PC-3 (cell line): Measurements from ENCODE around the gene PRPSAP2. TPM values are rescaled to one million over a fixed set of nuclear protein-coding genes. Genes with fewer than 3 reads are reported as not detected.

Experiments used
- ATAC-seq: fragments of 200-7000 bp; cut with Tn5 transposase; 2 replicates; pipeline ENCODE4 v1.9.1; 2020; ENCODE audit warnings: mild to moderate bottlenecking, moderate library complexity
- BruUV-seq: library from RNA; stranded (reverse); fragments of 400-500 nt; replicated peaks from 2 replicates; lab custom pipeline; 2021; lab: Mats Ljungman, UMichigan
- CTCF ChIA-PET: fragments of 300-600 bp; sonication (Branson Sonifier 250); formaldehyde crosslinking; loops from one replicate; lab custom pipeline; 2022; ENCODE audit warnings: antibody characterized with exemption; lab: Charles Lee
- POLR2A ChIA-PET: fragments of 300-600 bp; sonication (Branson Sonifier 250); formaldehyde crosslinking; loops from one replicate; lab custom pipeline; 2022; ENCODE audit warnings: antibody characterized with exemption; ENCODE audit not compliant: unreplicated experiment; lab: Charles Lee
- DNase-seq: peaks from one replicate; pipeline ENCODE4 v3.0.0-alpha.2; 2015
- H2AFZ ChIP-seq: fragments of 300-600 bp; sonication (generic); 2 replicates; pipeline ENCODE4 v1.6.0; 2016; ENCODE audit warnings: antibody characterized with exemption, low read length
- H3F3A ChIP-seq: fragments of 300-600 bp; sonication (generic); one replicate; pipeline ENCODE4 v1.6.0; 2017; ENCODE audit warnings: antibody characterized with exemption, low read length, control low read depth, mild to moderate bottlenecking; ENCODE audit not compliant: unreplicated experiment
- H3K27ac ChIP-seq: fragments of 300-600 bp; sonication (generic); 2 replicates; pipeline ENCODE4 v1.5.1; 2016; ENCODE audit warnings: mild to moderate bottlenecking, low read length
- H3K27me3 ChIP-seq: fragments of 300-600 bp; sonication (generic); 2 replicates; pipeline ENCODE4 v1.6.1; 2016; ENCODE audit warnings: low read length, mixed read lengths
- H3K36me3 ChIP-seq: fragments of 300-600 bp; sonication (generic); 2 replicates; pipeline ENCODE4 v1.6.1; 2016; ENCODE audit warnings: low read depth, mixed run types, low read length, mixed read lengths
- H3K4me1 ChIP-seq: fragments of 300-600 bp; sonication (generic); 2 replicates; pipeline ENCODE4 v1.5.1; 2016; ENCODE audit warnings: low read length; ENCODE audit not compliant: insufficient read depth
- H3K4me2 ChIP-seq: fragments of 300-600 bp; sonication (generic); 2 replicates; pipeline ENCODE4 v1.6.0; 2016; ENCODE audit warnings: low read length
- H3K4me3 ChIP-seq: fragments of 300-600 bp; sonication (generic); 2 replicates; pipeline ENCODE4 v1.5.1; 2016; ENCODE audit warnings: mild to moderate bottlenecking, low read length, mixed read lengths
- H3K79me2 ChIP-seq: fragments of 300-600 bp; sonication (generic); 2 replicates; pipeline ENCODE4 v1.6.1; 2017; ENCODE audit warnings: low read length, mixed read lengths
- H3K9ac ChIP-seq: fragments of 300-600 bp; sonication (generic); 2 replicates; pipeline ENCODE4 v1.6.0; 2016; ENCODE audit warnings: mild to moderate bottlenecking, low read length
- H3K9me2 ChIP-seq: fragments of 300-600 bp; sonication (generic); replicated peaks from 2 replicates; pipeline ENCODE4 v1.6.1; 2016; ENCODE audit warnings: mixed run types, low read length, mixed read lengths
- H3K9me3 ChIP-seq: fragments of 300-600 bp; sonication (generic); 2 replicates; pipeline ENCODE4 v1.6.1; 2016; ENCODE audit warnings: low read length, mixed read lengths
- H4K20me1 ChIP-seq: fragments of 300-600 bp; sonication (generic); 2 replicates; pipeline ENCODE4 v1.6.1; 2016; ENCODE audit warnings: low read length, mixed read lengths
- EZH2 ChIP-seq: fragments of 300-600 bp; sonication (generic); IDR thresholded peaks from one replicate; pipeline ENCODE4 v1.6.1; 2017; ENCODE audit warnings: antibody characterized with exemption, mild to moderate bottlenecking, low read length; ENCODE audit not compliant: unreplicated experiment
- EZH2phosphoT487 ChIP-seq: fragments of 300-600 bp; sonication (generic); IDR thresholded peaks from 2 replicates; pipeline ENCODE4 v1.6.1; 2018; ENCODE audit warnings: mild to moderate bottlenecking, antibody characterized with exemption, low read length, borderline replicate concordance
- intact Hi-C: fragments of 100-400 bp; cut with micrococcal nuclease; formaldehyde crosslinking; loops from 2 replicates; pipeline ENCODE4 v1.9.0; 2023
- total RNA-seq: library from RNA; depleted of rRNA; stranded (reverse); fragments of >200 nt; gene quantifications from 2 replicates; pipeline ENCODE4 v1.2.3, GENCODE V29; 2014
- TF ChIP-seq, protein P1 (sequence below): fragments of 300-600 bp; sonication (generic); conservative IDR thresholded peaks from 2 replicates; pipeline ENCODE4 v1.5.1; 2017; ENCODE audit warnings: antibody characterized with exemption, low read depth, mild to moderate bottlenecking, low read length

PRPSAP2 gene
- total RNA-seq, 1 experiment from 2014 or later: 81.3 TPM

DNA sequence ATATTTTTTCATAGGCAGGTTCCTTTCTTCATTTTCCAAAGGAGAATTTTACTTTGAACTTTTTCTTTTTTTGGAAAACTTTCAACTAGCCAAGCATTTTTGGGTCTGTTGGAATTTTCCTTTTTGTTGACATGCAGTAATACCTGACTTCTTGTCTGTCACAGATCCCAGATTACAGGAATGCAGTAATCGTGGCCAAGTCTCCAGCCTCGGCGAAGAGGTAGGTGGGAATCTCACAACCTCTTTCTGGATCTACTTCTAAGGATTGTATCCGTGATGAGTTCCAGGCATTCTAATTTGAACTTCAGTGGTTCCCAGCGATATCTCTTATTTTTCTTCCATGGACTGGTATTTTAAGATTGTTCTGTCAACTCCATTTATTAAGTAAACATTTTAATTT, 31.7 kb downstream of the PRPSAP2 start:
- Histone ChIP-seq H2AFZ (no peak overlapping the region), H3K4me1 (no peaks in the 10 kb centered on the region), H3K9ac (no peak overlapping the region), H3K27ac (no peak overlapping the region), H3K4me2 (no peak overlapping the region), H3K9me2 (no peaks in the 10 kb centered on the region), H3K27me3 (no peaks in the 10 kb centered on the region), H3K79me2 (no peaks in the 10 kb centered on the region), H3K36me3 (peaks cover 47% of the 10 kb centered on the region), H3K4me3 (no peak overlapping the region), H3K9me3 (peaks cover 2% of the 10 kb centered on the region; the same call in 1 of the 2 replicates), H3F3A (no peaks in the 10 kb centered on the region), H4K20me1 (no peaks in the 10 kb centered on the region)
- ATAC-seq (no peak), DNase-seq (no peak)
- CTCF ChIA-PET: no interaction called here
- POLR2A ChIA-PET: no interaction called here
- intact Hi-C loops: no loop called here
- TF ChIP-seq, protein P1, sequence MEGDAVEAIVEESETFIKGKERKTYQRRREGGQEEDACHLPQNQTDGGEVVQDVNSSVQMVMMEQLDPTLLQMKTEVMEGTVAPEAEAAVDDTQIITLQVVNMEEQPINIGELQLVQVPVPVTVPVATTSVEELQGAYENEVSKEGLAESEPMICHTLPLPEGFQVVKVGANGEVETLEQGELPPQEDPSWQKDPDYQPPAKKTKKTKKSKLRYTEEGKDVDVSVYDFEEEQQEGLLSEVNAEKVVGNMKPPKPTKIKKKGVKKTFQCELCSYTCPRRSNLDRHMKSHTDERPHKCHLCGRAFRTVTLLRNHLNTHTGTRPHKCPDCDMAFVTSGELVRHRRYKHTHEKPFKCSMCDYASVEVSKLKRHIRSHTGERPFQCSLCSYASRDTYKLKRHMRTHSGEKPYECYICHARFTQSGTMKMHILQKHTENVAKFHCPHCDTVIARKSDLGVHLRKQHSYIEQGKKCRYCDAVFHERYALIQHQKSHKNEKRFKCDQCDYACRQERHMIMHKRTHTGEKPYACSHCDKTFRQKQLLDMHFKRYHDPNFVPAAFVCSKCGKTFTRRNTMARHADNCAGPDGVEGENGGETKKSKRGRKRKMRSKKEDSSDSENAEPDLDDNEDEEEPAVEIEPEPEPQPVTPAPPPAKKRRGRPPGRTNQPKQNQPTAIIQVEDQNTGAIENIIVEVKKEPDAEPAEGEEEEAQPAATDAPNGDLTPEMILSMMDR: no peak
- no peak for TF ChIP-seq EZH2
- TF ChIP-seq EZH2phosphoT487: no peak
- no TSS peak for BruUV-seq

DNA sequence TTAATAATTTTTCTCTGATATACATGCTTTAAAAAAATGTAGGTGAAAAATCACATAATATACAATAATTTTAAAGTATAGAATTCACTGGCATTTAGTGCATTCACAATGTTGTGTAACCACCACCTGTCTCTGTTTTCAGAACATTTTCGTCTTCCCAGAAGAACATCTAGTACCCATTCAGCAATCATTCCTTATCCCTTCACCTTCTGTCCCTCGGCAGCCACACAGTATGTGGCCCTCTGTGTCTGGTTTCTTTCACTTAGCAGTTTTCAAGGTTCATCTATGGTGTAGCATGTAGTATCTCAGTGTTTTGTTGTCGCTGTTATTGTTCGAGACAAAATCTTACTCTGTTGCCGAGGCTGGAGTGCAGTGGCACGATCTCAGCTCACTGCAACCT, 33.6 kb downstream of the PRPSAP2 start:
- Histone ChIP-seq H3K36me3 (peaks cover 52% of the 10 kb centered on the region), H3K9me3 (peaks cover 5% of the 10 kb centered on the region; the same call in 1 of the 2 replicates)
- POLR2A ChIA-PET: interaction anchor here (0.6 kb wide), 1 partner anchor 9 kb away, joined by 3 read pairs; no protein-coding TSS in a partner anchor

DNA sequence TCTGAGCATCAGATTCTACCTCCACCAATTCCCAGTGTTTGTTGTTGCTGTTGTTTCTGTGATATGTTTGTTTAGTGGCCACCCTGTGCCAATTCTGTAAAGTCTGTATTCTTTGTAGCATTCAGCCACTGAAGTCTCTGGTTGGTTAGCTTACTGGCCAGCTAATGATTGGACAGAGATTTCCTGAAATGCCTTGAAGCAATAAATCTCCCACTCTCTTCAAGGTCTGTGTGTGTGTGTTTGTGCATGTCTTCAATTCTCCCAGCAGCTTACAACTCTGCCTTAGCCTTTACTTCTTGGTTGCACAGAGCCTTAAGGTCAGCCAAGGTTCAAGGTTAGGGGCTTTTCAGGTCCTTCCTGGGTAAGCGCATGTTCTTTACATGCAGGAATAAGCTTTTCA, 38.2 kb downstream of the PRPSAP2 start:
- H3K27me3 ChIP-seq: no peaks in the 10 kb centered on the region
- no peaks in the 10 kb centered on the region for H3K79me2 ChIP-seq
- peaks cover 5% of the 10 kb centered on the region; the same call in 1 of the 2 replicates for H3K9me3 ChIP-seq
- no peaks in the 10 kb centered on the region for H3K9me2 ChIP-seq
- intact Hi-C loops: no loop called here
- no peak overlapping the region for H3K4me3 ChIP-seq
- BruUV-seq: no TSS peak
- peaks cover 43% of the 10 kb centered on the region for H3K36me3 ChIP-seq
- no peak for DNase-seq
- H3K9ac ChIP-seq: no peak overlapping the region
- TF ChIP-seq EZH2 (no peak), EZH2phosphoT487 (no peak)
- TF ChIP-seq, protein P1: no peak
- no peak overlapping the region for H3K4me2 ChIP-seq
- H4K20me1 ChIP-seq: no peaks in the 10 kb centered on the region
- no peak overlapping the region for H2AFZ ChIP-seq
- no peak overlapping the region for H3K27ac ChIP-seq
- H3K4me1 ChIP-seq: no peaks in the 10 kb centered on the region
- POLR2A ChIA-PET: no interaction called here
- no peak for ATAC-seq
- CTCF ChIA-PET: no interaction called here
- no peaks in the 10 kb centered on the region for H3F3A ChIP-seq

More for the DNA sequence above, 33.6 kb downstream of the PRPSAP2 start:
- DNase-seq: no peak
- Histone ChIP-seq H3K4me1 (no peaks in the 10 kb centered on the region), H3K79me2 (no peaks in the 10 kb centered on the region), H3K9ac (no peak overlapping the region), H3K27ac (no peak overlapping the region), H3F3A (no peaks in the 10 kb centered on the region), H3K4me3 (no peak overlapping the region), H3K9me2 (no peaks in the 10 kb centered on the region), H3K27me3 (no peaks in the 10 kb centered on the region), H2AFZ (no peak overlapping the region), H3K4me2 (no peak overlapping the region), H4K20me1 (no peaks in the 10 kb centered on the region)
- CTCF ChIA-PET: no interaction called here
- intact Hi-C loops: no loop called here
- BruUV-seq: no TSS peak
- ATAC-seq: no peak
- TF ChIP-seq EZH2 (no peak), EZH2phosphoT487 (no peak)
- TF ChIP-seq, protein P1: no peak
